ENCODE measurements around the gene KLHL35.

KLHL35 gene

DNA sequence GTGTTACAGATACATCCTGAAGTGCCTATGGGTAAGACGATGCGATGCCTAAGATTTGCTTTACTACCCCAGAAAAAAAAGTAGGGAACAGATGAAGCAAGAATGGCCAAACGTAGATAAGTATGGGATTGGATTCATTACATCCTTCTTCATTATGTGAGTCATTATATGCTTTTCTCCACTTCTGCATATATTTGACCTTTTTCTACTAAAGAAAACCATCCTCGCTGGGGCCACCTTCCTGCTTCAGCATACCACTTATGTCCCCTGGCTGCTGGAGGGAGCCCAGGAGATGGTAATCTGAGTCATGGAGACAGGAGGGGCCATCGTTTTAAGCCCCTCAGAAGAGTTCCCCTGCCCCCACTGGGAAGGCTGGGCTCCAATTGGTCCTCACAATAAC, 14.4 kb upstream of the KLHL35 start:
- TF ChIP-seq, protein P1, sequence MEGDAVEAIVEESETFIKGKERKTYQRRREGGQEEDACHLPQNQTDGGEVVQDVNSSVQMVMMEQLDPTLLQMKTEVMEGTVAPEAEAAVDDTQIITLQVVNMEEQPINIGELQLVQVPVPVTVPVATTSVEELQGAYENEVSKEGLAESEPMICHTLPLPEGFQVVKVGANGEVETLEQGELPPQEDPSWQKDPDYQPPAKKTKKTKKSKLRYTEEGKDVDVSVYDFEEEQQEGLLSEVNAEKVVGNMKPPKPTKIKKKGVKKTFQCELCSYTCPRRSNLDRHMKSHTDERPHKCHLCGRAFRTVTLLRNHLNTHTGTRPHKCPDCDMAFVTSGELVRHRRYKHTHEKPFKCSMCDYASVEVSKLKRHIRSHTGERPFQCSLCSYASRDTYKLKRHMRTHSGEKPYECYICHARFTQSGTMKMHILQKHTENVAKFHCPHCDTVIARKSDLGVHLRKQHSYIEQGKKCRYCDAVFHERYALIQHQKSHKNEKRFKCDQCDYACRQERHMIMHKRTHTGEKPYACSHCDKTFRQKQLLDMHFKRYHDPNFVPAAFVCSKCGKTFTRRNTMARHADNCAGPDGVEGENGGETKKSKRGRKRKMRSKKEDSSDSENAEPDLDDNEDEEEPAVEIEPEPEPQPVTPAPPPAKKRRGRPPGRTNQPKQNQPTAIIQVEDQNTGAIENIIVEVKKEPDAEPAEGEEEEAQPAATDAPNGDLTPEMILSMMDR (conservative IDR thresholded peaks at IDR 0.05; ENCODE audit: low read depth, low read length) = no peak
- DNase-seq (ENCODE audit: low read depth) = no peak
- no peak overlapping the region for H3K4me3 ChIP-seq (ENCODE audit: low read depth, low read length)

DNA sequence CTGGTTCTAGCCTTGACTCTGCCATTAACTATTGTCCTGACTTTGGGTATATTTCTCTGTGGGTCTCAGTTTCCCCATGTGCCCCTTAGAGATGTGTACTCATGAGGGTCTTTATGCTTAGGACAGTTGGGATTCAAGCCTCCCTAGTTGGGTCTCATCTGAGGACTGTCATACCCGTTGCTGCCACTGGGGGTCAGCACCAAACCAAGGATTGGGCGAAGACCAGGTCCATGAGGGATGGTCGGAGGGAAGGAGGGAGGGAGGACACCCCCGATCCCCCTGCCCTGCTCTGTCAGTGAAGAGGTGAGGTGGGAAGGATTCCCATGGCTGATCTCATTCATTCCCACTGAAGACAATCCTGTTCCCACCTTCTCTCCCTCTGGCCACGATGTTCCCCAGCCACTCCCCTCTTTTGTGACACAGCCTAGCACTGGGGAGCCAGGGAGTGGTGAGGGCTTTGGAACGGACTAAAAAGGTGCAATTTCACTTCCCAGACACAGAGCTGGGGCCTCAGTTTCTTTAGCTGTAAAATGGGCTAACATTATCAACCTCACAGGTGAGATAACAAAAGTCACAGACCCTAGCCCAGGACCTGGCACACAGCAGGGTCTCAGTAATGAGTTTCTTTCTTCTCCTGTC, 12.4 kb upstream of the KLHL35 start:
- TF ChIP-seq, protein P1 (conservative IDR thresholded peaks at IDR 0.05; ENCODE audit: low read depth, low read length) = peak; percentile 96
- no peak overlapping the region for H3K4me3 ChIP-seq (ENCODE audit: low read depth, low read length)
- DNase-seq (ENCODE audit: low read depth) = peak; percentile 61

DNA sequence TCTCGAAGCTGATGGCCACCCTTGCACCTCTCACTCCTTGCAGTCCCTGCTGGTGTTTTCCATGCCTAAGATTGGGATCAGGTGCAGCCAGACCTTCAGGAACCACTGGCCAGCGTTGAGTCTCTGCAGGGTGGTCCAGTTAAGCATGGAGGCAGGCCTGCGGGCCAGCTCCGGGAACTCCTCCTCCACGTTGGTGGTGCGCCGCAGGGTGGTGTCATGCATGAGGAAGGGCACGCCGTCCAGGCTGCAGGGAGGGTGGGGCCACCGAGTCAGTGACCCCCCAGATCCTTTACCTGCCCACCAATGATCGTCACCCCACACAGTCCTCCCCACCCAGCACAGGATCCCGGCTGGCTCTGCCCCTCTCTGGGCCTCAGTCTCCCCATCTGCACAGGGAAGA, 10.0 kb upstream of the KLHL35 start:
- H3K4me3 ChIP-seq (ENCODE audit: low read depth, low read length) = no peak overlapping the region
- TF ChIP-seq, protein P1 (conservative IDR thresholded peaks at IDR 0.05; ENCODE audit: low read depth, low read length) = no peak
- no peak for DNase-seq (ENCODE audit: low read depth)

DNA sequence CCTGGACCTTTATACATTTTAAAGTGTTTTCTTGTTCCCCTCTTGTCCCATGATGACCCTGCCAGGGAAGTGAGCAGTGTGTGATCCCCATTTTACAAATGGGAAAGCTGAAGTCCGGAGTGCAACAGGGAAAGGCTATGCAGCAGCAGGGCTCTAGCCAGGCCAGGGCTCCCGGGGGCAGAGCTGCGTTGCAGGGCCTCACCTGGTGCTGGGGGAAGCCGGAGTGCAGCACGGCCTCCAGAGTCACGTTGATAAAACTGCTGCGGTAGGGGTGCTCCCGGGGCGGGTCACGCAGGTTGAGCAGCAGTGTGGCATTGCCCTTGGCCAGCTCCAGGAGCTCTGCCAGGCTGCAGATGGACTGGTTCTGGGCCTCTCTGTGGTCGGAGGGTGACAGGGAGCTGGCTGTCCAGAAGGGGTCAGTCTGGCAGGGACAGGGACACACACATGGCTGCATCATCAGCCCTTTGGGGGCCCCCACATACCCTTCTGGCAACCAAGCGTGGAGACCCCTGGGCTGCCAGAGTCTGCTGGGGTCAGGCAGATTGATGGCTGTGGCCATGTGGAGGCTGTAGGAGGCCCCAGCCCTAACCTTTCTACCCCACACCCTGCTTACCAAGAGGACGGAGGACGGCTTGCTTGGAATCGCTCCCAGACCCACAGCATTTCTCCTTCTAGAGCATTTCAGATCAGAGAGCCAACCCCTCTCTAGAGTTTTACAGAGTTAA, 9.3 kb upstream of the KLHL35 start:
- H3K4me3 ChIP-seq (ENCODE audit: low read depth, low read length) = no peak overlapping the region
- DNase-seq (ENCODE audit: low read depth) = no peak

DNA sequence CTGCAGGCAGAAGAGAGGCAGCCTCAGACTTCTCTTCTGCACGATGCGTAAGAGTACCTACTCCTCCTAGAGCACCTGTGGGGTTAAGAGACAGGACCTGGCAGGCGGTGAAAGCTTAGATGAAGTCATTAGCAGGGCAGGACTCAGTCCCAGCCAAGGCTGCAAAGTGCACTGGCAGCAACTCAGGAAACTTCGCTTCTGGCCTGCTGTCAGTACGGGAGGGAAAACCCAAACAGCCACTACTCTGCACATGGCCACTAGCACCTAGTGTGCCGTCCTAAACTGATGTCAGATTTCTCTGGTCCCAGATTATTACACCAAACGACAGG, 8.8 kb upstream of the KLHL35 start:
- TF ChIP-seq, protein P1 (conservative IDR thresholded peaks at IDR 0.05; ENCODE audit: low read depth, low read length) = no peak
- H3K4me3 ChIP-seq (ENCODE audit: low read depth, low read length) = no peak overlapping the region
- DNase-seq (ENCODE audit: low read depth) = no peak

More for the DNA sequence above, 9.3 kb upstream of the KLHL35 start:
- TF ChIP-seq, protein P1 (conservative IDR thresholded peaks at IDR 0.05; ENCODE audit: low read depth, low read length) = no peak

DNA sequence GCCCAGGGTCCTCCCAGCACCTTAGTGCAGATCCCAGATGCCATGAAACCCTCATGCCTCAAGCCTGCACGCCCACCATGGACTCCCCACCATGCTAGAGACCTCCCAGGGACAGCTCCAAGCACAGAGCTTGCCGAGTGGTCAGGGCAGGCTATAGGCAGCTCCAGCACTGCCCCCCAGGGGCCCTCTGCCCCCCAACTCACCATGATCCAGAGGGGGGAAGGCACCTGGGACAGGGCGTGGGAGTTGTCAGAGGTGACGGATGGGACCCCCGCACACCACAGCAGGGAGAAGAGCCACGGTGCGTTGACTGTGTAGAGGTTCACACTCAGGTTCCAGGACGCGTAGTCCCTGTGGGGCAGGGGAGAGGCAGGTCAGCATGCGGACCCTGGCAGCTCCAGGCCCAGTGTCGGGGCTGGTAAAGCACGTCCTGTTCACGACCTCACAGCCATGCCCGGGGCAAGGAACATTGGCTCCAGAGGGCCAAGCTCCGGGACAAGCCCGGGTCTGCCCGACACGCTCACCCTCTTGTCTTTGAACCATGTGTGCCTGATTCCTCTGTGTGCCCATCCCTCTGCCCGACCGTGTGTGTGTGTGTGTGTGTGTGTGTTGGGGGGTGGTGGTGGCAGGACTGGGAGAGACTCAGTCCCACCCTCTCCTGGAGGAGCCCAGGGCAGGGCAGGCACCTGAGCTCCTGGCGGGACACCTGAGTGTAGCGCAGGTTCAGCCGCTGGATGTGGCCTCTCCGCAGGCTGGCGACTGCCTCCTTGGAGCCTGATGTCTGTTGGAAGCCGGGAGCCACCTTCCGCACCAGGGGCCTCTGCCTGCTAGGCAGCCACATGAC, 8.2 kb upstream of the KLHL35 start:
- TF ChIP-seq, protein P1 (conservative IDR thresholded peaks at IDR 0.05; ENCODE audit: low read depth, low read length) = no peak
- DNase-seq (ENCODE audit: low read depth) = no peak
- H3K4me3 ChIP-seq (ENCODE audit: low read depth, low read length) = no peak overlapping the region
